ENCODE data around the gene C12orf76. TPM values are rescaled to one million over a fixed set of nuclear protein-coding genes. Genes with fewer than 3 reads are reported as not detected.
"Not testable (repeated sequence)": the region's sequence is repeated elsewhere in the genome, so short reads cannot be mapped to it uniquely, and the experiment has no call there.

Gene C12orf76
- total RNA-seq, 4 donors from 2014 or later: 3.0 to 22.8 (median 8.0) TPM

DNA sequence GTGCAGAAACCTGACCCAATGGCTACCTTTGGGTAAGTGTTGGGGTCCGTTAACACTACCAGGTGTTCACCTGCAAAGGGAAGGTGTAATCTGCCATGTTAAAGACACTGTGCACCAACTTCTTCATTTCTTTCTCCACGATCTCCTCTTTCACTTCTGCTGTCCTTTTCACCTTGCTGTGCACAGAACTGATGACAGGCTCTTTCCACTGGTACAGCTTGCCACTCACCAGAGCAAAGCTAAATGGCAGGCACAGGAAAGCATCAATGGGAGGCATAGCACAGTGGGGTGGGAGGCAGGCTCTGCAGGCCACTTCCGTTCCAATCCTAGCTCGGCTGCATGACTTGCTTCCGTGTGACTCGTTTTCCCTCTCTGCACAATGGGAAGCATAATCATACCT, 2.6 kb upstream of the C12orf76 start:
- H3K27me3 ChIP-seq: no peaks in the 10 kb centered on the region
- no peaks in the 10 kb centered on the region for H3K9me3 ChIP-seq
- intact Hi-C loops (cut with DNase I; ENCODE audit: low total_unique reads): no loop called here
- no peak overlapping the region for H3K4me3 ChIP-seq
- DNase-seq (no peak), ATAC-seq (no peak)
- no peak overlapping the region for H3K27ac ChIP-seq
- H3K4me1 ChIP-seq: peaks cover 12 to 14% of the 10 kb centered on the region in 2 donors
- in situ Hi-C loops (cut with MboI; ENCODE audit: low sequenced_read_pairs in 4 of 4): no loop called here
- TF ChIP-seq, protein P1, sequence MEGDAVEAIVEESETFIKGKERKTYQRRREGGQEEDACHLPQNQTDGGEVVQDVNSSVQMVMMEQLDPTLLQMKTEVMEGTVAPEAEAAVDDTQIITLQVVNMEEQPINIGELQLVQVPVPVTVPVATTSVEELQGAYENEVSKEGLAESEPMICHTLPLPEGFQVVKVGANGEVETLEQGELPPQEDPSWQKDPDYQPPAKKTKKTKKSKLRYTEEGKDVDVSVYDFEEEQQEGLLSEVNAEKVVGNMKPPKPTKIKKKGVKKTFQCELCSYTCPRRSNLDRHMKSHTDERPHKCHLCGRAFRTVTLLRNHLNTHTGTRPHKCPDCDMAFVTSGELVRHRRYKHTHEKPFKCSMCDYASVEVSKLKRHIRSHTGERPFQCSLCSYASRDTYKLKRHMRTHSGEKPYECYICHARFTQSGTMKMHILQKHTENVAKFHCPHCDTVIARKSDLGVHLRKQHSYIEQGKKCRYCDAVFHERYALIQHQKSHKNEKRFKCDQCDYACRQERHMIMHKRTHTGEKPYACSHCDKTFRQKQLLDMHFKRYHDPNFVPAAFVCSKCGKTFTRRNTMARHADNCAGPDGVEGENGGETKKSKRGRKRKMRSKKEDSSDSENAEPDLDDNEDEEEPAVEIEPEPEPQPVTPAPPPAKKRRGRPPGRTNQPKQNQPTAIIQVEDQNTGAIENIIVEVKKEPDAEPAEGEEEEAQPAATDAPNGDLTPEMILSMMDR (IDR thresholded peaks at IDR 0.05 in 4 of 5, conservative IDR thresholded peaks at IDR 0.05 in 1 of 5): no peak
- TF ChIP-seq POLR2A (IDR thresholded peaks at IDR 0.05): no peak
- H3K36me3 ChIP-seq: no peaks in the 10 kb centered on the region

DNA sequence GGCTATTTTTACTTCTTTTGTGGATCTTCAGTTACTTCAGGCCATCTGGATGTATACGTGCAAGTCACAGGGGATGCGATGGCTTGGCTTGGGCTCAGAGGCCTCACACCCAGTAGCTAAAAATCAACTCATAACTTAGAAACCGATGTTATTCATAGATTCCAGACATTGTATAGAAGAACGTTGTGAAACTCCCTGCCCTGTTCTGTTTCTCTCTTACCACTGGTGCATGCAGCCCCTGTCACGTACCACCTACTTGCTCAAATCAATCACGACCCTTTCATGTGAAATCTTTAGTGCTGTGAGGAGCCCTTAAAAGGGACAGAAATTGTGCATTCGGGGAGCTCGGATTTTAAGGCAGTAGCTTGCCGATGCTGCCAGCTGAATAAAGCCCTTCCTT, 1.3 kb upstream of the C12orf76 start:
- in situ Hi-C loops (cut with MboI; ENCODE audit: low sequenced_read_pairs in 4 of 4); H3K27ac ChIP-seq; H3K9me3 ChIP-seq; H3K4me3 ChIP-seq; H3K27me3 ChIP-seq; DNase-seq; H3K36me3 ChIP-seq; ATAC-seq: not testable (repeated sequence)
- intact Hi-C loops (cut with DNase I; ENCODE audit: low total_unique reads): loop anchor here (10.0 kb wide), 1 partner anchor 235 kb away; the partner anchor contains the start of gene ATP2A2
- peaks cover 12 to 17% of the 10 kb centered on the region in 2 donors for H3K4me1 ChIP-seq

DNA sequence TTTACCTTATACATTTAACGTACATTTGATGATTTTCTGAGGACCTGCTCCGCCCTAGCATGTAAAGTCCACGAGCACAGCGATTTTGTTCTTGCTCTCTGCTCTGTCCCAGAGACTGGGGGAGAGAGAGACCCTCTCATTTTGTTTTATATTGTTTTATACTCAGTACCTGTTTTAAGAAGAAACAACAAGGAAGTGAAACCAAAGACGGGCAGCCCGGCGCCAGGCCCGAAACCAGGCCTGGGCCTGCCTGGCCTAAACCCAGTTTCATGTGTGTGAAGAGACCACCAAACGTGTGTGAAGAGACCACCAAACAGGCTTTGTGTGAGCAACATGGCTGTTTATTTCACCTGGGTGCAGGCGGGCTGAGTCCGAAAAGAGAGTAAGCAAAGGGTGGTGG, 712 bp upstream of the C12orf76 start:
- H3K36me3 ChIP-seq; H3K9me3 ChIP-seq; ATAC-seq; DNase-seq; H3K27me3 ChIP-seq; in situ Hi-C loops (cut with MboI; ENCODE audit: low sequenced_read_pairs in 4 of 4): not testable (repeated sequence)
- peak overlapping the region in 3 of 4 donors; percentile 79 to 95 (median 83) for H3K4me3 ChIP-seq
- peak overlapping the region in 3 of 4 donors; percentile 48 to 65 (median 62) for H3K27ac ChIP-seq
- peaks cover 12 to 19% of the 10 kb centered on the region in 2 donors for H3K4me1 ChIP-seq
- intact Hi-C loops (cut with DNase I; ENCODE audit: low total_unique reads): loop anchor here (10.0 kb wide), 1 partner anchor 236 kb away; the partner anchor contains the start of gene ATP2A2

DNA sequence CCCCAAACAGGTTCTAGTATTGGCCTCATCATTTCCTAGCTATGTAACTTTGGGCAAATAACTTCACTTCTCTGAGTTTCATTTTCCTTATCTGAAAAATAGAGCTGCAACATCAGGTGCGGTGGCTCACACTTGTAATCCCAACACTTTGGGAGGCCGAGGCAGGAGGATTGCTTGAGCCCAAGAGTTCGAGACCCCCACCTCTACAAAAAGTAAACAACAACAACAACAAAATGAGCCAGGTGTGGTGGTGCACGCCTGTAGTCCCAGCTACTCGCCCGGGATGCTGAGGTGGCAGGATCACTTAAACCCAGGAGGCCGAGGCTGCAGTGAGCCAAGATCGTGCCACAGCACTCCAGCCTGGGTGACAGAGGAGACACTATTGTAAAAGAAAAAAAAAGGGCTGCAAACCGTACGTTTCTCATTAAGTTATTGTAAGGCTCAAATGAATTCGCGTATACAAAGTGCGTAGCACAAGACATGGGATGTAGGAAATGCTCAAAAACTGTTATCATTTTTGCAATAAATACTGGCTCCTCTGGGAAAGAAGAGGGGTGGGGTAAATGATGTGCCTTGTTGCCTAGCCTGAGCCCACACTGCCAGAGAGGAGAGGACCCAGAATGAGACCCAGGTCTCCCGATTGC, 903 bp downstream of the C12orf76 start:
- in situ Hi-C loops (cut with MboI; ENCODE audit: low sequenced_read_pairs in 4 of 4) (no loop called here), intact Hi-C loops (cut with DNase I; ENCODE audit: low total_unique reads) (loop anchor here (10.0 kb wide), 1 partner anchor 237 kb away; the partner anchor contains the start of gene ATP2A2)
- Histone ChIP-seq H3K36me3 (no peaks in the 10 kb centered on the region), H3K27me3 (no peaks in the 10 kb centered on the region), H3K27ac (peak overlapping the region in 3 of 4 donors; percentile 62 to 69 (median 65)), H3K9me3 (no peaks in the 10 kb centered on the region), H3K4me1 (peaks cover 22 to 29% of the 10 kb centered on the region in 2 donors), H3K4me3 (peak overlapping the region; percentile 75 to 95 (median 81))
- TF ChIP-seq, protein P1 (IDR thresholded peaks at IDR 0.05 in 4 of 5, conservative IDR thresholded peaks at IDR 0.05 in 1 of 5): no peak
- no peak for TF ChIP-seq POLR2A (IDR thresholded peaks at IDR 0.05)
- ATAC-seq (no peak), DNase-seq (no peak)

DNA sequence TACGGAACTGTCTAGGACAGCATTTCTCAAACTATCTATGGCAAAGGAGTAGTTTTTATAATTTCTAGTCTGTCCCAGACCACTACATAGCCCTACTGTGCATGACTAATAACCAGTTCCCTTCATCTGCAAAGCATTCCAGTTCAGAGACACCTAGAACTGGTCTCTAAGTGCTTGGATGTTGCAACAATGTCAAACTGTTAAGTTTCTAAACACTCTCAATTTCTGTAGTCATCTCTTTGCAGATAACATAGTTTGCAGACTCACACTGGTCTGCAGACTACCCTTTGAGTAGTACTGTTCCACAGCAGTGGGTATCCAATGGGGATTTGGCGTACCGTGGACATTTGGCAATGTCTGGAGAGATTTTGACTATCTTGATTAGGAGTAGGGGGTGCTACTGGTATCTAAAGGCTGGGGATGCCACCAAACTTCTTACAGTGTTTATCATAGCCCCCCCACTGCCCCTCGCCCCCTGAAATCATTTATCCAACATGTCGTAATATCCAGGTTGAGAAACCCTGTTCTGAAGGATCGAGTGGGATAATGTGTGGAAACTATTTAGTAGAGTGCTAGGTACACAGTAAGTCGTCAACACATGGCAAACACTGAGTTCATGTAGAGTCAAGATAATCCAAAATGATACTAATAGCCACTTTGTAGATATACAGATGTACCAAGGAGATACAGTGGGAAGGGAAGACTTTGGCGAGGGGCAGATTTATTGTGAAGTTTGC, 1.7 kb downstream of the C12orf76 start:
- no peak for ATAC-seq
- Histone ChIP-seq H3K9me3 (no peaks in the 10 kb centered on the region), H3K27me3 (no peaks in the 10 kb centered on the region), H3K27ac (no peak overlapping the region), H3K36me3 (no peaks in the 10 kb centered on the region), H3K4me1 (peaks cover 29 to 33% of the 10 kb centered on the region in 2 donors), H3K4me3 (no peak overlapping the region)
- TF ChIP-seq, protein P1 (IDR thresholded peaks at IDR 0.05 in 4 of 5, conservative IDR thresholded peaks at IDR 0.05 in 1 of 5): no peak
- intact Hi-C loops (cut with DNase I; ENCODE audit: low total_unique reads): loop anchor here (10.0 kb wide), 1 partner anchor 238 kb away; the partner anchor contains the start of gene ATP2A2
- no peak for DNase-seq
- in situ Hi-C loops (cut with MboI; ENCODE audit: low sequenced_read_pairs in 4 of 4): no loop called here
